CD4-positive, alpha-beta T cell treated with Interleukin-6 for 4 hours (primary cell): ENCODE data around the gene SRSF1.
"Not testable (repeated sequence)": the region's sequence is repeated elsewhere in the genome, so short reads cannot be mapped to it uniquely, and the experiment has no call there.

Source experiments
- DNase-seq: peaks from one replicate; pipeline ENCODE4 v3.0.0-alpha.2; 2020; ENCODE audit warnings: mixed read lengths

The SRSF1 gene

DNA sequence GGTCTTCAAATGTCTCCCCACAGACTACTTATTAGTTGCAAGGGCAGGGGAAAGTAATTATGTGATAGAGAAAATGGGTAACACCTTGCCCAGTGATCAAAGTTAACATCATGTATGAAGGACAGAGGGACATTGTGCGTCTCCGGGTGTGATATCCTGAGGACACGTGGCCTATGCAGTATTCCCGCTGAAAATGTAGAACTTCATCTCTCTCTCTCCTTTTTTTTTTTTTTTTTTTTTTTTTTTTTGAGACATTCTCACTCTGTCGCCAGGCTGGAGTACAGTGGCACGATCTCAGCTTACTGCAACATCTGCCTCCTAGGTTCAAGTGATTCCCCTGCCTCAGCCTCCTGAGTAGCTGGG lies 43.9 kb downstream of the SRSF1 start:
- no peak for DNase-seq

DNA sequence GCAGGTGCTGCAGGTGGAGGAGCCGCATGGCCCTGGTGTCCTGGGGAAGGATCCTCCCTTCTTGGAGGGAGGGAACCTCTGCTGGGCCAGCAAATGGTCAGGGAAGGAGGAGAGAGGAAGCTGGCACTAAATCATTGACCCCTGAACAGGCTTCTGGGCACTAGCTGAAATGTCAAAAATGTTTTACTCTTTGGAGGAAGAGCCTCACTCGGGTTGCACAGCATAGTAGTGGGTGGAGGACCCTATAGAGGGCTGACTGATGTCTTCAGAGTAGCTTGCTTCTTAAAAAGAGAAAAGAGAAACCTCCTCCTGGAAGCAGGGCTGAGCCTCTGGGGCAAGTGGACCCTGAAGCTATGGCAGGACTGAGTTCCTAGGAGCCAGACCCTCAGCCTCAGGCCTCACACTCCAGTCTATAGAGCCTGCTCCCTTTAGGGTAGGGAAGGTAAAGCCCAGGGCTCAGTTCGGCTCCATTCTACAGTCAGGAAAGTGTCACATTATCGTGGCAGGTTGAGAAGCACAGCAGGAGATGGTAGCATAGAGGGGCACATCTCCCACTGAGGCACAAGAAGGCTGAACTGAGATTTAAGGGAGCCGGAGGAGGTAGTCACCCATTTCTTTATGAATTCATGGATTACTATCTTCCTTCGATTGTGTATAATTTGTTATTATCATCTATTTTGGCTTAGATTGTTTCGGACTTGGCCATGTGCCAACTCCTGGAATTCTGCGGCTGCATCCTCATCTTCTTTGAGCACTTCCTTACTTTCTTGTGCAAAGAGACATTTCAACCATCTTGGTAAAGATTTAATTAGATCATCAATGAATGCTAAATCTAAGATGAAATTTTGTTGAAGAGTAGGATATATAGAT lies 44.5 kb downstream of the SRSF1 start:
- DNase-seq: no peak

- no peak for DNase-seq
Measured at GRCh38 chr17:57959929-57960328, 47.1 kb downstream of the SRSF1 start.

- not testable (repeated sequence) for DNase-seq
Measured at GRCh38 chr17:57958391-57958790, 48.7 kb downstream of the SRSF1 start.

DNA sequence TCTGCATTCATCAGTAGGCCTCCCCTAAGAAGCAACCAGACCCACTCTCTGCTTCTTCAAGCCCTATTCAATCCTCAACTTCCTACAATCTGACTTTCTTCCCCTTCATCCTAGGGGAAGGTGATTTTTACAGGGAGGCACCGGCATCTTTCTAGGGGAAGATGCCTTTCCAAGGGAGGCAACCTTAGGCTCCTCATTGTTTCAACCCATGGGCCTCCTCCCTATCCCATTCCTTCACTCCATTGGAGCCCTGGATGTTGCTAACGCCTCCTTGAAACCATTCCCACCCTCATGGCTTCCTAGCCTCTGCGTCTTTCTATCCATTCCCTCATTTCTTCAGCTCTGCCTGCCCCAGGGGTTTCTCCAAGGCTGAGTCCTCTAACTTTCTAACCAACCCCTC lies 49.2 kb downstream of the SRSF1 start:
- DNase-seq: no peak

GRCh38 chr17:57957120-57957850 lies 49.8 kb downstream of the SRSF1 start:
- no peak for DNase-seq

- peak; percentile 46 for DNase-seq
Measured at GRCh38 chr17:57956291-57957119, 50.5 kb downstream of the SRSF1 start.

GRCh38 chr17:57955183-57955931 lies 51.7 kb downstream of the SRSF1 start, which contains the start of gene CUEDC1:
Gene CUEDC1 (minus strand): TSS chr17:57955412. CDS start chr17:57885564, 69,848 bp downstream.
- peak; percentile 73 for DNase-seq

DNA sequence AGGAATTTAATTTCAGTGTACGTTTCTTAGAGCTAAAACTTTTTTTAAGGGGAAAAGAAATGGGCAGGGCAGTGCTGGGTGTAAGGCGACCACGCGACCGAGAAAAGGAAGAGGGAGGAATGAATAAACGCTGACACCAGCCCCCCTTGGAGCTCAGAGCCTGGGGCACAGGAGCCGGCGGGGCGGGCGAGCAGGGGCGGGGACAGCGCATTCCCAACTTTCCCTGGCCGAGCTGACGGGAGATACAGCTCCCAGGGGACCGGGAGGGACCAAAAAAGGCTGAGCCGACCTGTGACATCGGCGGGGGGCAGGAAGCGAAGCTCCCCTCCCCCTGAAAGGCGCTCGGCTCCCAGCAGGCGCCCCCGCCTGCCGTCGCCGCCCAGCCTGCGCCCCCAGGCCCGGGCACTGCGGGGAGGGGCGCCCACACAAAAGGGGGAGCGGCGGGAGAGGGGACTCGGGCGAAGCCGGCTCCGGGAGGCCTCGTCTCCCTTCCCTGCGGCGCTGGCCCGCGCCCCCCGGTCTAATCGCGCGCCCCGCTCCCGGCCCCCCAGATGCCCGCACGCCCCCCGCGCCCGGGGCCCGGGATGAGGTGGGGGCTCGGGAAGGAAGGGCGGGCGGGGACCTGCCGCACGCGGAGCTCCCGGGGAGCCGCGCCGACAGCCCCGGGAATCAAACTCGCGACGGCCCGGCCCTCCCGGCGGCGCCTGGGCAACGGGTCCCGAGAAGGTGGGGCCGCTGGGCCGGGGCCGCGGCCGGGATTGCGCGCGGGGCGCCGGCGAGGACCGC lies 52.5 kb downstream of the SRSF1 start:
- no peak for DNase-seq

- DNase-seq: no peak
Measured at GRCh38 chr17:57953705-57954396, 53.2 kb downstream of the SRSF1 start.
